ENCODE data around the gene TMEM178B. TPM values are rescaled to one million over a fixed set of nuclear protein-coding genes. Genes with fewer than 3 reads are reported as not detected.
A peak's percentile ranks its signal among the peaks of the same experiment; 100 is the strongest.

Gene TMEM178B
- total and polyA plus RNA-seq, 2 experiments from 2014 or later, result 0.24 to 0.30 TPM

GRCh38 chr7:141500608-141501007, 426.7 kb downstream of the TMEM178B start:
- H3K36me3 ChIP-seq (replicated peaks; ENCODE audit: insufficient read depth, low read depth), result no peaks in the 10 kb centered on the region
- TF ChIP-seq, protein P1, sequence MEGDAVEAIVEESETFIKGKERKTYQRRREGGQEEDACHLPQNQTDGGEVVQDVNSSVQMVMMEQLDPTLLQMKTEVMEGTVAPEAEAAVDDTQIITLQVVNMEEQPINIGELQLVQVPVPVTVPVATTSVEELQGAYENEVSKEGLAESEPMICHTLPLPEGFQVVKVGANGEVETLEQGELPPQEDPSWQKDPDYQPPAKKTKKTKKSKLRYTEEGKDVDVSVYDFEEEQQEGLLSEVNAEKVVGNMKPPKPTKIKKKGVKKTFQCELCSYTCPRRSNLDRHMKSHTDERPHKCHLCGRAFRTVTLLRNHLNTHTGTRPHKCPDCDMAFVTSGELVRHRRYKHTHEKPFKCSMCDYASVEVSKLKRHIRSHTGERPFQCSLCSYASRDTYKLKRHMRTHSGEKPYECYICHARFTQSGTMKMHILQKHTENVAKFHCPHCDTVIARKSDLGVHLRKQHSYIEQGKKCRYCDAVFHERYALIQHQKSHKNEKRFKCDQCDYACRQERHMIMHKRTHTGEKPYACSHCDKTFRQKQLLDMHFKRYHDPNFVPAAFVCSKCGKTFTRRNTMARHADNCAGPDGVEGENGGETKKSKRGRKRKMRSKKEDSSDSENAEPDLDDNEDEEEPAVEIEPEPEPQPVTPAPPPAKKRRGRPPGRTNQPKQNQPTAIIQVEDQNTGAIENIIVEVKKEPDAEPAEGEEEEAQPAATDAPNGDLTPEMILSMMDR (IDR thresholded peaks at IDR 0.05; ENCODE audit: poor library complexity), result no peak
- TF ChIP-seq EZH2phosphoT487 (IDR thresholded peaks at IDR 0.05; ENCODE audit: low read depth, severe bottlenecking, unreplicated experiment), result no peak
- TF ChIP-seq EZH2 (IDR thresholded peaks at IDR 0.05; ENCODE audit: borderline replicate concordance), result no peak
- H2AFZ ChIP-seq, result no peak overlapping the region
- H3K4me3 ChIP-seq, result no peak overlapping the region
- H3K9me2 ChIP-seq (replicated peaks; ENCODE audit: insufficient read depth), result no peaks in the 10 kb centered on the region
- peaks cover 19% of the 10 kb centered on the region for H3K27me3 ChIP-seq
- WGBS (ENCODE audit: low lambda C conversion rate, missing lambda C conversion rate), result 97% methylated on average over 3 of the region's 3 CpGs
- no peaks in the 10 kb centered on the region for H4K20me1 ChIP-seq (ENCODE audit: insufficient read depth, poor library complexity, severe bottlenecking)
- no peaks in the 10 kb centered on the region for H3K79me2 ChIP-seq
- no peaks in the 10 kb centered on the region for H3K9me3 ChIP-seq (ENCODE audit: low read depth)
- H3K27ac ChIP-seq, result no peak overlapping the region
- H3K4me1 ChIP-seq (ENCODE audit: insufficient read depth), result no peaks in the 10 kb centered on the region
- no peak for DNase-seq (ENCODE audit: low spot score)
- H3K4me2 ChIP-seq, result no peak overlapping the region

DNA sequence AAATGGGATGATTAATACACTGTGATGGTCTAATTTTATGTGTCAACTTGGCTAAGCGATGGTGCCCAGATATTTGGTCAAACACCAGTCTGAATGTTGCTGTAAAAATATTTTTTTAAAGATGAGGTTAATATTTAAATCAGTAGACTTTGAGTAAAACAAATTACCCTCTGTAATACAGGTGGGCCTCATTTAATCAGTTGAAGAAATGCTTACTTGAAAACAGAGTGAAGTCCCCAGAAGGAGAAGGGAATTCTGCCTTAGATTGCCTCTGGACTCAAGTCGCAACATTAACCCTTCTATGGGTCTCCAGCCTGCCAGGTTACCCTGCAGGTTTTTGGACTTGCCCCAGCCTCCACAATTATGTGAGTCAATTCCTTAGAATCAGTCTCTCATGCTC, 427.6 kb downstream of the TMEM178B start:
- 86% methylated on average over 2 of the region's 2 CpGs for WGBS (ENCODE audit: low lambda C conversion rate, missing lambda C conversion rate)
- Histone ChIP-seq H3K4me2 (no peak overlapping the region), H3K27me3 (peaks cover 19% of the 10 kb centered on the region), H3K79me2 (no peaks in the 10 kb centered on the region), H3K27ac (no peak overlapping the region), H4K20me1 (ENCODE audit: insufficient read depth, poor library complexity, severe bottlenecking) (no peaks in the 10 kb centered on the region), H3K9me3 (ENCODE audit: low read depth) (no peaks in the 10 kb centered on the region), H3K36me3 (replicated peaks; ENCODE audit: insufficient read depth, low read depth) (no peaks in the 10 kb centered on the region), H2AFZ (no peak overlapping the region), H3K4me1 (ENCODE audit: insufficient read depth) (no peaks in the 10 kb centered on the region), H3K4me3 (no peak overlapping the region), H3K9me2 (replicated peaks; ENCODE audit: insufficient read depth) (no peaks in the 10 kb centered on the region)
- TF ChIP-seq EZH2phosphoT487 (IDR thresholded peaks at IDR 0.05; ENCODE audit: low read depth, severe bottlenecking, unreplicated experiment), result no peak
- TF ChIP-seq, protein P1 (IDR thresholded peaks at IDR 0.05; ENCODE audit: poor library complexity), result no peak
- TF ChIP-seq EZH2 (IDR thresholded peaks at IDR 0.05; ENCODE audit: borderline replicate concordance), result no peak
- no peak for DNase-seq (ENCODE audit: low spot score)

DNA sequence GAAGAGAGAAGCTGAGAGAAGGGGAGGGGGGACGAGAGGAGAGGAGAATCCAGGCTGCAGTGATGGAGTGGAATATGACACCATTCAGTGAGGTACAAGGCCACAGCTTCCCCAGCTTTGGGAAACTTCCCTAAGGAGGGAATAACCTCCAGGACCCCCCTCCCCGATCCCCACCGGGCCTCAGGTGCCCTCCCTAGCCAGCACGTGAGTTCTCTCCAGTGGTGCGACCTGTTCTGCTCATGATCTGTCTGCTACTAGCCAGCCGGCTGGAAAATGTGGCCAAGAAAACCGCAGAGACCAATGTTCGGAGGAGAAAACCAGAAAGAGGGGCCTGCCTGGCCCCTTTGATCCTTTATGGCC, 437.4 kb downstream of the TMEM178B start:
- TF ChIP-seq EZH2phosphoT487 (IDR thresholded peaks at IDR 0.05; ENCODE audit: low read depth, severe bottlenecking, unreplicated experiment) (no peak), EZH2 (IDR thresholded peaks at IDR 0.05; ENCODE audit: borderline replicate concordance) (no peak)
- TF ChIP-seq, protein P1 (IDR thresholded peaks at IDR 0.05; ENCODE audit: poor library complexity), result no peak
- DNase-seq (ENCODE audit: low spot score), result no peak
- no peak overlapping the region for H3K27ac ChIP-seq
- no peaks in the 10 kb centered on the region for H3K9me3 ChIP-seq (ENCODE audit: low read depth)
- H3K79me2 ChIP-seq, result no peaks in the 10 kb centered on the region
- H3K36me3 ChIP-seq (replicated peaks; ENCODE audit: insufficient read depth, low read depth), result no peaks in the 10 kb centered on the region
- no peaks in the 10 kb centered on the region for H4K20me1 ChIP-seq (ENCODE audit: insufficient read depth, poor library complexity, severe bottlenecking)
- H2AFZ ChIP-seq, result peak overlapping the region; percentile 45
- H3K4me2 ChIP-seq, result peak overlapping the region; percentile 78
- no peak overlapping the region for H3K4me3 ChIP-seq
- H3K27me3 ChIP-seq, result peaks cover 37% of the 10 kb centered on the region
- no peaks in the 10 kb centered on the region for H3K4me1 ChIP-seq (ENCODE audit: insufficient read depth)
- WGBS (ENCODE audit: low lambda C conversion rate, missing lambda C conversion rate), result 22% methylated on average over 5 of the region's 8 CpGs
- no peaks in the 10 kb centered on the region for H3K9me2 ChIP-seq (replicated peaks; ENCODE audit: insufficient read depth)
